Measurements from ENCODE around the gene JAGN1.
"Not testable (repeated sequence)": the region's sequence is repeated elsewhere in the genome, so short reads cannot be mapped to it uniquely, and the experiment has no call there.

JAGN1 gene

DNA sequence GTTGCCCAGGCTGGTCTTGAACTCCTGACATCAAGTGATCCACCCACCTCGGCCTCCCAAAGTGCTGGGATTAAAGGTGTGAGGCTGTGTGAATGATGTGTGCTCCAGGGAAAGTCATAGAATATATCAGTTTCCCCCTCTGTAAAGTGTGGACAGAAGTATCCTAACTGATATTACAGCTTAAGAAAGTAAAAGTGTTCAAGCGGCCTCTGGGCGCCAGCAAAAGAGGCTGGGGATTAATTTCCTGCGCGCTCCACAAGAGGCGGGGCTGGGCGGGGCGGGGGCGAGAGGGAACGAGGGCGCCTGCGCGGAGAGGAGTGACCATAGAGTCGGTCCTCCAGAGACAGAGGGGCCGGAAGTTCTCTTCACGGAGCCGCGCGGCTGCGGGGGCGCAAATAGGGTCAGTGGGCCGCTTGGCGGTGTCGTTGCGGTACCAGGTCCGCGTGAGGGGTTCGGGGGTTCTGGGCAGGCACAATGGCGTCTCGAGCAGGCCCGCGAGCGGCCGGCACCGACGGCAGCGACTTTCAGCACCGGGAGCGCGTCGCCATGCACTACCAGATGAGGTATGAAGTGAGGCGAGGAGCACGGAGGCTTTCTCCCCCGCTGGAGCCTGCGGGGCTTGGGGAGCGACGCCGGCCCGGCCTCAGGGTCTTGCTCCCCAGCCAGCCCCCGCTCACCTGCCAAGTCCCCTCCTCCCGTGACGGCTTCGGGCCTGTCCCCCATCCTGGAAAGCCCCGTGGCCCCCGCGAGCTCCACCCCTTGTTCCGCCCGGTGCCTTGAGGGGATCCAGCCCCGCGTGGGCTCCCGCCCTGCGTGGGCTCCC is at the start of gene JAGN1:
Gene JAGN1 (plus strand): TSS at position 362 of the 823 bp plus-strand sequence. CDS start 113 bp downstream, at position 475.
- peak; percentile 84 for DNase-seq (ENCODE audit: low read depth)

GRCh38 chr3:9841015-9841414 is 49.4 kb upstream of the JAGN1 start:
- no peak for DNase-seq (ENCODE audit: low read depth)

DNA sequence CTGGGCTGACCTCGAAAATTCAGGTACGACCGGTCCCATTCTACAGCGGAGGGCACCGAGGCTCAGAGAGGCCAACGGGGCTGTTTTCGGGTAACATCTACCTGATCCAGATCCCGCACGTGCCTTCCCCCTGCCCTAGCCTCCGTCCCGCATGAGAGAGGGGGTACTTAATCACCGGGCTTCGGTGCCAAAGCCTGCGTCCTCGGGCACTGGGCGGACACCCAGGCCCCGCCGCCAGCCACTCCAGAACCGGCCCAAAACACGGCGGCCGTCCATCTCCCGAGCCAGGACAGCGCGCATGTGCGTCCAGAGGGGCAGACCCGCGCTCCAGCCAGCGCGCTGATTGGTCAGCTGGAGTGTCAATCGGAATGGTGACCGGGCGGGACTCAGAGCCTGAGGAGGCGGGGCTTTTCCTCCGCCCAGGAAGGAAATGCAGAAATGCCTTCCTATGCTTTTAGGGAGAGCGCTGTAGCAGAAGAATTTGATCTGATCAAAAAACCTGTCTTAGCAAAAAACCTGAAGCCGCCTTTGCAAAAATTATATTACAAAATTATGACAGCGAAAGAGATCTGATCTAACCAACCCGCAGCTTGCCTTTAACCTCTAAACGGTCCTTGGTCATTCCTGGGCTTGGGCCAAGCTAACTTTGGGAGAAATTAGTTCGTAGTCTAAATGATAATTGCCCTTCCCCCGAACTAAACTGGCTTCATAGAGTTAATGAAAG is 46.5 kb upstream of the JAGN1 start, which contains the start of gene RPUSD3:
Gene RPUSD3 (minus strand): TSS at position 294 of the 724 bp plus-strand sequence. CDS start 18 bp downstream, at position 276.
- DNase-seq (ENCODE audit: low read depth) = peak; percentile 93

- no peak for DNase-seq (ENCODE audit: low read depth)
These were observed 44.2 kb upstream of the JAGN1 start for GRCh38 chr3:9846231-9846630.

GRCh38 chr3:9846931-9847488 is 43.4 kb upstream of the JAGN1 start:
- no peak for DNase-seq (ENCODE audit: low read depth)

DNA sequence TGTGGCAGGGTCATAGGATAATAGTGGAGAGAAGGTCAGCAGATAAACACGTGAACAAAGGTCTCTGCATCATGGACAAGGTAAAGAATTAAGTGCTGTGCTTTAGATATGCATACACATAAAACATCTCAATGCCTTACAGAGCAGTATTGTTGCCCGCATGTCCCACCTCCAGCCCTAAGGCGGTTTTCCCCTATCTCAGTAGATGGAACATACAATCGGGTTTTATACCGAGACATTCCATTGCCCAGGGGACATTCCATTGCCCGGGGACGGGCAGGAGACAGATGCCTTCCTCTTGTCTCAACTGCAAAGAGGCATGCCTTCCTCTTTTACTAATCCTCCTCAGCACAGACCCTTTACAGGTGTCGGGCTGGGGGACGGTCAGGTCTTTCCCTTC is 42.5 kb upstream of the JAGN1 start:
- DNase-seq (ENCODE audit: low read depth) = not testable (repeated sequence)

- not testable (repeated sequence) for DNase-seq (ENCODE audit: low read depth)
These were observed 41.5 kb upstream of the JAGN1 start for GRCh38 chr3:9848860-9849259.

- not testable (repeated sequence) for DNase-seq (ENCODE audit: low read depth)
These were observed 39.0 kb upstream of the JAGN1 start for GRCh38 chr3:9851383-9851782.

- not testable (repeated sequence) for DNase-seq (ENCODE audit: low read depth)
These were observed 38.5 kb upstream of the JAGN1 start for GRCh38 chr3:9851926-9852325.

GRCh38 chr3:9852528-9852927 is 37.9 kb upstream of the JAGN1 start:
- no peak for DNase-seq (ENCODE audit: low read depth)

GRCh38 chr3:9854291-9854940 is 36.0 kb upstream of the JAGN1 start:
- not testable (repeated sequence) for DNase-seq (ENCODE audit: low read depth)

GRCh38 chr3:9855594-9855993 is 34.8 kb upstream of the JAGN1 start:
- DNase-seq (ENCODE audit: low read depth) = no peak

DNA sequence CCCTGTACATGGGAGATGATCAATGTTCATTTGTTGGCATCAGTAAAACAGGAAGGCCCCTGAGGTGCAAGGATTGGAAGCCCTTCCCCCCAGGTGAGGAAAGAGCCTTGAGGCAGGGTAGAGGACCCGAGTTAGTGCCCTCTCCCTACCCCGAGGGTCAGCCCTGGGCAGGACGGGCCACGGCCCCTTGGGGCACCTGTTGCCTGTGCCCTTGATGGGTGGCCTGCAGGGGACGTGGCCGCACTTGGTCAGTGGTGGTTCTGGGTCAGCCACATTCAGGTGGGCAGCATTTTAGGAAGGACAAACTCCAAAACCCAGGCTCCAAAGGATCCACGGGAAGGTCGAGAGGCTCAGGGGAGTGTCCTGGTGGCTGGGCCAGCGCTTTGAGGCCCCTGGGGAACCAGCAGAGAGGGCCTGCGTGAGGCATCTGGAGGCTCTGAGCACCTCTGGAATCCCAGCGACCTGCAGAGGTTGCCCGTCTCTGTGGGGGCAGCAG is 30.8 kb upstream of the JAGN1 start:
- DNase-seq (ENCODE audit: low read depth) = no peak

GRCh38 chr3:9861201-9861600 is 29.2 kb upstream of the JAGN1 start:
- DNase-seq (ENCODE audit: low read depth) = no peak

- DNase-seq (ENCODE audit: low read depth) = no peak
These were observed 28.7 kb upstream of the JAGN1 start for GRCh38 chr3:9861626-9862130.

GRCh38 chr3:9862391-9863057 is 27.9 kb upstream of the JAGN1 start:
- DNase-seq (ENCODE audit: low read depth) = peak; percentile 13

GRCh38 chr3:9863058-9863772 is 27.2 kb upstream of the JAGN1 start:
- no peak for DNase-seq (ENCODE audit: low read depth)

DNA sequence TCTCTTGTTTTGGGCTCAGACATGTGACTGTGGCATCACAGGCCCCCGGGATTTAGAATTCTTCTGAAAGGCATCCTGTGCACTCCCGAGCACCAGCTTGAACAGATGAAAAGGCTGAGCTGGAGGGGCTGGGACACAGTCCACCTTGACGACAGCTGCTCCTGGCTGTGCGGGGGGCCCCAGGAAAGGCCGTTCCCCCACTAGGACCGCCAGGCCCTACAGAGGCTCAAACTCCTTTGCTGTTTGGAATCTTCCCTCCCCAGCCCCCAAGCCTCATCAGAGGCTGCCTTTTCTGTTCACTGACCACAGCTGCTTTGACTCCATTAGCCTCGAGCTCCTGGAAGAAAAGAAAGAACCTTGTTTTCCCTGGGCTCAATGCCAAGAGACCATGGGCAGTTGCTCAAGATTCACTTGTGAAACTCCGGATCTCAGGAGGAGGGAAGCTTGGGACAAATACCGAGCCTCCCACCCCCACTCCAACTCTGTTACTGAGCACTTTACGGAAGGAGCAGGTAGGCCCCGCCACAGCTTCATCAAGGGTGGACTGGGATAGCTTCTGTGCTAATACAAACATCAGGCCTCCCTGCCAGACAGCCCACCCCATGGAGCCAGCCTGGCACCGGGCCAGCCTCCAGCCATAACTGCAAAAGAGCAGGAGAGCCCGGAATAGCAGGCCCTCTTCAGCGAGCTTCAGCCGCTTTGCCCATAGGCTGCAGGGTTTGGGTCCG is 26.0 kb upstream of the JAGN1 start:
- no peak for DNase-seq (ENCODE audit: low read depth)

DNA sequence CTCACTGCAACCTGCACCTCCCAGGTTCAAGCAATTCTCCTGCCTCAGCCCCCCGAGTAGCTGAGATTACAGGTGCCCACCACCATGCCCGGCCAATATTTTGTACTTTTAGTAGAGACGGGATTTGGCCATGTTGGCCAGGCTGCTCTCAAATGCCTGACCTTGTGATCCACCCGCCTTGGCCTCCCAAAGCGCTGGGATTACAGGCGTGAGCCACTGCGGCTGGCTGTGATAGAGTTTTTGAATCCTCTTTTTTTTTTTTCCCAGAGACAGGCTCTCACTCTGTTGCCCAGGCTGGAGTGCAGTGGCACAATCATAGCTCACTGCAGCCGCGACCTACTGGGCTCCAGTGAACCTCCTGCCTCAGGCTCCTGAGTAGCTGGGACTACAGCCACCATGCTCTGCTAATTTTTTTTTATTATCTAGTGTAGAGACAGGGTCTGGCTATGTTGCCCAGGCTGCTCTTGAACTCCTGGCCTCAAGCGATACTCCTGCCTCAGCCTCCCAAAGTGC is 25.2 kb upstream of the JAGN1 start:
- DNase-seq (ENCODE audit: low read depth) = not testable (repeated sequence)

DNA sequence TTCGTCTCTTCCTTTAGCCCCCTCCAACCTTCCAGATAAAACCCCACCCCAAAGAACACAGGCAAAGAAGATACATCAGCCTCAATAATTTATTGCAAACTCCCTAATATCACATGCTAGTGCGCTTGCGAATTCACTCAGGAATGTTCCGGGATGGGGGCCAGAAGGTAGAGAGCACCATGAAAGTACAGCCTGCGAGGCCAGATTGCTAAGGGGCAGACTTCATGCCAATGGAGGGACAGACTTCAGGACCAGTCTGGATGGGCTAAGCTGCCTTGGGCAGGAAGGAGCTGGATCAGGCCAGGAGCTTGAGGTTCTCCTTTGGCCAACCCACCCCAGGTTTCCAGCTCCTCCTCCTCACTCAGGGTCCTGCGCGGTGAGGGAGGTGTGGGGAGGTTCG is 23.8 kb upstream of the JAGN1 start:
- DNase-seq (ENCODE audit: low read depth) = no peak
